ENCODE results near the gene CTBP2.
"Not testable (repeated sequence)": the region's sequence is repeated elsewhere in the genome, so short reads cannot be mapped to it uniquely, and the experiment has no call there.

The CTBP2 gene

DNA sequence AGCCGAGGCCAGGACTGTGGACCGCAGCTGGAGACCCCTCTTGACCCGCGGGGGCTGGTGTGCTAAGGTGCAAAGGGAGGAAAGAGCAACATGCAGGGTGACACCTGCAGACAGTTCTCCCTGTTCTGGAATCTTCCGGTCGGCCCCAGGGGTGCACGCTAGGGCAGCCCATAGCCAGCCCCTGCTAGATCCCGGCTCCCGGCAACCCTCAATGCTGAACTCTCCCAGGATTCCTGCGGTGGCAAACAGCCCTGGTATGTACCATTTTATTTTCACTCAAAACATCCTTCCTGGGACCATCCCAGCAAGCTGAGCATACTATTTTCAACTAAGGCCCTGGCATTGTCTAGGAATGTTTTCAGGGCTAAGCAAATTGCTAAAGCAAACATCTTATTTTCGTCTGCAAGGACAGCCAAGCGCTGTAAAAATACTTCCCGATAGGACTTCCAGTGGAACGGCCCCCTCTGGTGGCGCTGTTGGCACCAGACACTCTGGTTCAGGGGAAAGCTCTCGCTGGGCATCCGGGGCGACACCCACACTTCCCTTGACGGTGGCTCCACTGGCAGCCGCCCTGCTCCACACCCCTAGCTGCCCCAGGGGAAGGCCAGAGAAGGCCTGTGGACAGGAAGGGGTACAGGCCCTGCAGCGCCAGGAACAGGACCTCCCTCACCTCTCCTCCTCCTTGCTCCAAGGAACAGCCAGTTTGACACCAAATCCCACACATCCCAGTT lies 99.4 kb downstream of the CTBP2 start:
- DNase-seq = no peak

DNA sequence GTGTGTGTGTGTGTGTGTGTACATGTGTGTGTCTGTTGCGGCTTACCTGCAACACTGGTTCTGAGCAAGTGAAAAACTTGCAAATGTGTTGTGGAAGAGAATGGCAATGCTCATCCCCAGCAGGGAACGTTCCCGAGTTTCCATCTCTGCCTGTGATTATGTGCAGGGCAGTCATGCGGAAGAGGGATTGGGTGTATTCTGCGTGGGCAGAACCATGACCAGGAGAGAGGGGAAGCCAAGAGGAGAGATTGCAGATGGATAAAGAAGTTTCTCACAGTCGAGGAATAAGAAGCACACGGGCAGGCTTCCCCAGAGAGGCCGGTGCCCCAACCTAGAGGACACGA lies 99.9 kb downstream of the CTBP2 start:
- no peak for DNase-seq

DNA sequence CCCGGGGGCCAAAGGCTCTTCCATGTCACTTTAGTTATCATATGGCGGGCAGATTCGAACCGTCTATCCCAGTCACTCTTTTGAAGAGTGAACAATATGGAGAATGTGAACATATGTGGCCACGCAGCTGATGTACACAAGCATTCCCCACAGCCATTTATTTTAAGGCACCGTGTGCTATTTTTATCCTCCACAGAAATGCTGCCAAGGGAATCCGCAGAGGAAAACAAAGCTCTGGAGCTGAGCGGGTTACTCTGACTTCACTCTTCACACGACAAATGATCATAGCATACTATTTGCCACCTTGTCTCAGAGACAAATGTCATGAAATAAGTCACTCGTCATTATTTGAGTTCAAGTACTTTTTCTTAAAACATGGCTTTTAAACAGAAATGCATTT lies 100.3 kb downstream of the CTBP2 start:
- DNase-seq = no peak

DNA sequence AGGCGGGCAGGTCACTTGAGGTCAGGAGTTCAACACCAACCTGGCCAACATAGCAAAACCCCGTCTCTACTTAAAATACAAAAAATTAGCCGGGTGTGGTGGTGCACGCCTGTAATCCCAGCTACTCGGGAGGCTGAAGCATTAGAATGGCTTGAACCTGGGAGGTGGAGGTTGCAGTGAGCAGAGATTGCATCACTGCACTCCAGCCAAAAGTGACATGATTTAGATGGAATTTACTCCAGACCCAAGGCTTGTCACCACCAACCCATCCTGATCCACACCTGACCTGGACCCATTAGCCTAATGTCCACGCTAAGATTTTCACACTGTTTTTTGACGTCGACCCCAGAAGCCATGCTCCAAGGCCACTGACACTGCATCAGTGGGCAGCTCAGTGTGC lies 101.0 kb downstream of the CTBP2 start:
- DNase-seq = not testable (repeated sequence)

DNA sequence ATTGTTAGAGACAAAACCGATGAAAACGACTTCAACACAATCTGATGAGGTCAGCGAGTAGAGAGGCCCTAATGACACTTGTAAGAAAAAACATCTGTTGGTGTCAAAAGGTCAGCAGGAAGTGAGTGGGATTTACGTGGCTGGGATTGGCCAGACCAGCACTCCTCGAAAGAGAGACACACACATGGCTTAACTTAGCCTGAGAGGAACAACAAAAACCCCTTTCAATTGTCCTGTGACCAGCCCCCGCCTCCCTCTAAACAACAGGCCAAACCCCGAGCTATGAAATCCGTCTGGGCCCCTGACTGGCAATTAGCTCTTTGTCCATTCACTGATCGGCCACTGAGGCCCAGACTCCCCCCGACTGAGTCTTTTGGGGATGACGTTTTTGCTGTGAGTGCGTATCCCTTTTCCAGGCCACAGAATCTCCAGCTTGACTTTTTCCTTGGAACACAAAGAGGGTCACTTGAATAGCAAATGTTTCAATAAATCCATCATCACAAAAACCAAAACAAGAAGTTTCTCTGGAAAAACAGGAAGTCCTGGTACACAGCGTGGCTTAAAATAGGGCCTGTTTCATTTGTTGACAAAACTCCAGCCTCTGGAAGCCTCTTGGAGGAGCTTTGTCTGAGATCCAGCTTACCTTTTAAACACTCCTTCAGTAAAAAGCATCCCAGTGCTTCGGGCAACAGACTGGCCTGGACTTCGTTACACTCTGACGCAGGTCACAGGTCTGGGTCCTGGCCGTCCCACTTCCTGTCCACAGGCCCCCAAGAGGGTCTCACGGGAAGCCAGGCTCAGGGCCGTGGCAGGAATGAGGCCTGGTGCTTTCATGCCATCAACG lies 103.0 kb downstream of the CTBP2 start:
- DNase-seq = no peak

DNA sequence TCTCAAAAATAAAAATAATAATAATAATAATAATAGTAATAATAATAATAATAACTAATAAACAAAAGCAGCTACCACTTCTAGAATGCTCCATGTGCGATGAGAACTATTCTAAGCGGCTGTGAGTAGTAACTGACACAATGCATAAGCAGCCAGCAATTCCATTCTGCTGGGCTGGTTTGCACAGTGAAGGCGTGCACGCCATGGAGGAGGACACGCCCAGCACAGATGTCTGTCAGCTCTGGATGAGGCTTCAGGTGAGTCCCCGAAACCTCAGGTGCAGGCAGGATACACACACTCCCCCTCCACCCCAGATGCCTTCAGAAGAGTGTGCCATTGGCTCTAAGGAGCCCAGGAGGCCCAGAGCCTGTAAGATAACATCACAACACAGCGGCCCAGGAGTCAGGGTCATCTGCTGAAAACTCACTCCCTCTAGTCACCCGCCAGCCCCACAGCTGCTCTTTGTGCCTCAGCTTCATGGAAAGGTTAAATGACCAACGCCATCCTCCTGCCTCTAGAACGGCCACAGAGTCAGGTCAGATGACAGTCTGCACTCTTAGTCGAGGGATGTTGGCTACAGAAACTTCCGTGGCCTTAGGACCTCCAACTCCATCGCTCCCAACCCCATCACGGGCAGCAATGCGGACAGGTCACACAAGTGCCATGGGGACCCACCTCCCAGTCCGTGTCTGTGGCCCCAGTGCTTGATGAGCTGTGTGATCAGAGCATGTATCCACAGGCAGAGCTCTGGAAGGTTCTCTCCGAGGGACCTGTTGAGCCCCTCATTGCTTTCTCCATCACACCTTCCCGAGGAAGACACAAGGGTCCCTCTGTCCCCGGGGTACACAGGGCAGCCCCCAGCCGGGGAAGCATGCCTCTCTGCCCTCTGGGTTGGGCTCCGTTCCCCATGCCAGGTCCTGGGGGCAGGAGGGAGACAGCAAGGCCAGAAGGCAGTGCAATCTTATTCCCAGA lies 103.9 kb downstream of the CTBP2 start:
- no peak for DNase-seq

DNA sequence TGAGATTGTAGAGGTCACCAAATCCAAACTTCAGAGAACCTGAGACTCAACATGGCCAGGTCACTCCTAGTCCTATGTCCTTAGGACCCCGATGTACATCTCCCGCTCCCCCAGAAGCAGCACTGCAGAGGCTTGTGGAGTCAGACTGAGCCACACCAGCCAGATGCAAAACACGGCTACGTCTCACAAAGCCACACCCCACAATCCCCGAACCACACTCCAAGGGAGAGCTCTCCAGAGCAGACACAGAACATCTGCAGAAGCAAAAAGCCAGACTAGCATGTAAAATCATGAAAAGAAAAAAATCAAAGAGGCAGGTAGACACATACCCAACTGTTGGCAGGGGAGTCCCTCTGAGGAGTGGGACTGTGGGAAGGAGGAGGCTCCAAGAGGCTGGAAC lies 104.9 kb downstream of the CTBP2 start:
- no peak for DNase-seq

DNA sequence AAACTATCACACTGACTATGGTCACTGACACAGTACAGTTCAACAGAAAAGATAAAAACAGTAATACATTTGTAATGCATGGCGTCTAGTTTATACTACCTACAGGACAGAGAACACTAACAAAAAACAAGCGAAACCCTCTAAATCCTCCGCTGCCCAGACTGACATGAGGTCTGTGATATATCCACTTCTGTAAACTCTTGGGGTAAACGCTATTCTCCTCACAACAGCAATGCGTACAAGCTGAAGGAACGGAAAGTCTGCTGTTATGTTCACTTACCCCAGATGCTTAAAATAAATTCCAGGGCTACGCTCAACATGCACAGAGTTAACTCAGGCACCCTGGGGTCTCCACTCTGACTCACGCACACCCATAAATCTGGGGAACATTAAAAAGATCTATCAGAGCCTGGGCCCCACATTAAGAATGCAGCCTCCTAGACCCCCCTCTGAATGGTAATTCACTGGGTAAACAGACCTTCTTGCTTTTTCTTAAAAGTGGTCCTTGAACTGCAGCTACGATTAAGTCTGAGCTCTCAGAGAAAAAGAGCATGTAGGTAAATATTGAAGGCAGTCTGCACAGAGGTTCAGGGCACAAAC lies 105.6 kb downstream of the CTBP2 start:
- DNase-seq = no peak

DNA sequence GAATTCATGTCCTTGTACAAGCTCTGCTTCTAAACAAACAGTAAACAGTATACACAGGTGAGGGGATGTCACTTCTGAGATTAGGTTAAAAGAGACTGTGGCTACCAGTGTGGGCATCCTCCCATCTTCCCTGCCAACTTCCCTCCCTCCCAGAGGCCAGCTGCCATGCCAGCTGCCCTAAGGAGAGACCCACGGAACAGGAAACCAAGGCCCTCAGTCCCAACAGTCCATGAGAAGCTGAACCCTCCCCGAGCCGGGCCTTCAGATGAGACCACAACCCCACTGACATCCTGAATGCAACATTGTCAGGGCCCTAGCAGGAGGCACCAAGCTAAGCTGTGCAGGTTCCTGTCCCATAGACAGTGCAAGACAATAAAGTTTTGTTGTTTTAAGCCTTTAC lies 106.1 kb downstream of the CTBP2 start:
- DNase-seq = no peak

DNA sequence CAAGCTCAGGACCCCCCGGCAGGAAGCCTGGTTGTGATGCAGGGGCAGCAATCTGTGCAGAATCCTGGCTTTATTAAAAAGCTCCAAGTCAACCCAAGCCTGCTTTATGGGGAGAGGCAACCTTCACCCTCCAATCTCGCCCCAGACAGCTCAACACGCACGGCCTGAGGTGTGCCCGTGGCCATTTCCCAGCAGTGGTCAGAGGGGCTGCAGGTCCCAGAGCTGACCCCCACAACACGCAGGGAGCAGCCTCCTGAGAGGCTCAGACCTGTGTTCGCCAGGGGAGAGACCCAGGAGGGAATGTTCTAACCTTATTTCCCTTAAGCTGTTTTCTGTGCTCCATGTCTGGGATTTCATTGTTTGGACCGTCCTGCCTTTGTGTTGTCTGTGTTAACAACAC lies 108.2 kb downstream of the CTBP2 start:
- no peak for DNase-seq

DNA sequence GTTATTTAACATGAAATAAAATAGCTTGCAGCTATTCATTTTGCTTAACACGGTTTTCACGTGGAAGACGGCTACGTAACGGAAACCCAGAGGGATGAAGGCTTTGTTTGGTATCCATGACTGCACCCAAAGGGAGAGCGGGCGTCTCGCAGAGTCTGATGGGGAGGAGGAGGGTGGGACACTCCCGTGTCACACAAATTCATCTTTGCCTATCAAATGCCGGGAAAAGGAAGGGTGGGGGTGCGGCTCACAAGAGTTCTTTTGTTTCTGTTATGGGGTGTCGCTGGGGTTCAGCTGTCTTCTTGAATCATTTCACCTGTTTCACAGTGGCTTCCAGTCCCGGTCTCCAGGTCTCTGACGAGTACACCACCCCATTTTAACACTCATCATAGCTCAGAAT lies 110.0 kb downstream of the CTBP2 start:
- DNase-seq = no peak

DNA sequence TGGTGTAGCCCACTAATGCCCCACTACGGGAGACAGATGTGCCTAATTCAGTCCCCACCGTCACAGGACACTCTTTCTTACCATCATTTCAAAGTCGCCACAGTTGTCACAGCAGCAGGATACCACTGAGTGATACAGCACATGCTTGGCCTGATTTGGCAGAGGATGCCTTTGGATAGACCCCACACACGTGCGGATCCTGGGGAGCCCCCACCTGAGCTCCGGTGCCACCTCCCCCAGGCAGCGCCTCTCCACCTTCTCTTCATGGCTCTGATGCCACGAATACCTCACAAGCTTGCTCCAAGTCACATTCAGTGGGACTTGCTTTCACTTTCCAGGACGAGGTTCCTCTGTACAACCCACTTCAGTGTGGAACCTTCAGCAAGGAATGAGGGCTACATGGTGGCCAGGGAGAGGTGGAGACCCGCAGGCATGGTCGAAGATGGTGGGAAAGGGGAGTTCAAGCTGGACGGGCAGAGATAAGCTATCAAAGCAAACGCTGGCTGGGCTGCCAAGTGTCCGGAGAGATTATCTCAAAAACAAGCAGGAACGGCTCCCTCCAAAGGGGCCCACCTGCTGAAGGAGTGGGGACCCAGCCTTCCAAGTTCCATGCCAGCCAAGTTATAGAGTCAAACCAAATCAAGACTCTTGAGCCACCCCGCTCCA lies 111.0 kb downstream of the CTBP2 start:
- DNase-seq = no peak

DNA sequence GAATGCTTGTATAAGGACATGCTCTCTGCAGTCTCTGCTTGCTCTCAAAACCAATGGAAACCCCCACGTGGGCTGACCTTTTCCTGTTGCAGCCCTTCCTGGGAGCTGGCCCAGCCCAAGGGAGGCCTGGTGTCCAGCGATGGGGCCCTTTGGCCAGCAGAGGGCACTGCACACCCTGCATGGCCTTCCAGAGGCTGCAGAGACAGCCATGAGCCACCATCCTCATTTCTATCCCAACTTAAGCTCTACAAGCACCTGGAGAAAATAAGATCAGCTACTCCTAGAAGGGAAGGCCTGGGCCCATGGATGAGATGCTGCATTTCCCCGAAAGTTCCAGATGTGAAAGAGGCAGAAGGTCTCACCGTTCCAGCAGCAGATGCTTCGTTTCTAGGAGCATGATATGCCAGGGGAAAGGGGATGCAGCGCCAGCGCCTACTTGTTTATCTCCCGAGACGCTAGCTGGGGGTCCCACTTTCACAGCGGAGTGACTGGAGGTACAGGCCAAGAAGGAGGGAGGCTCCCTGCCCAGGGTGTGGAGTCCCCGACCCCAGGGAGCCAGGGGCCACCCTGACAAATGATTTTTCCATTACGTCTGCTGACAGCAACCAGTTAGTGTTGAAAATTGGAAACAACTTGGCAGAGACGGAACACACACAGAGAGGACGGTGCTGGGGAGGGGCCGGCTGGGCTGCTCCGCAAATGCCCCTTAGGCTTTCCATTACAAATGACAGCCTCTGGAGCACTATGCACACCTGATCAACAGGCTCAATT lies 112.1 kb downstream of the CTBP2 start:
- DNase-seq = peak; percentile 50

DNA sequence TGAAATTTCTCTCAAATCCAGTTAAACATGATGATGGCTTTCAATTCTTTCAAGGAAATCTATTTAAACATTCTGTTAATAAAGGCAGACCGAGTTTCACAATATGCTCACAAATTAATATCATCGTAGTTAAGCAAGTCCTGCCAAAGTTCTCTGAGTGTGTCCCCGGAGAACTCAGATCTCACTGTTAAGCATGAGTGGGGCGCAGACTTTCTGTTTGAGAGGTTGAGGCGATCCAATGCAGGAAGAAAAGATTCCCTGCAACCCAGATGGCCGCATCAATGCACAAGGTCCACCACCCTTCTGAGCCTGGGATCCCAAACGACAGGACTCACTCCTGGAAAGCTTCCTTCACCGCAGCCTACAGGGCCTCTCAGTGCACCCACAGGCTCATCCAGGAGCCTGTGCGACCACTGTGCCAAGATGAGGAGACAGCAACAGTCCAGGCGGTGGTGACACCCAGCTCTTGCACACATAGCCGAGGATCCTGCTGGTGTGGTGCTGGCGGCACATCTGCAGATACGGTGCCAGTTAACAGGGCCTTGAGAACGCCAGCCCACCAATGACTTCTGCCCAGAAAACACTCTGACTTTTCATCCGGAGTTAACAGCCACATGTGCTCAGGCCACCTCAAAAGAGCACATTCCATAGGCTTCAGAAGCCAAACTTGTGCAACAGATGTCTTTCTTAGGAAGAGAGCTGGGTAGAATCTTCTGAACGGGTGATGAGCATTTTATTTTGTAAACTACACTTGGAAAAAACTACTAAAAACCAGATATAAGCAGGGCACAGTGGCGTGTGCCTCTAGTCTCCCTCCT lies 116.3 kb downstream of the CTBP2 start:
- no peak for DNase-seq

DNA sequence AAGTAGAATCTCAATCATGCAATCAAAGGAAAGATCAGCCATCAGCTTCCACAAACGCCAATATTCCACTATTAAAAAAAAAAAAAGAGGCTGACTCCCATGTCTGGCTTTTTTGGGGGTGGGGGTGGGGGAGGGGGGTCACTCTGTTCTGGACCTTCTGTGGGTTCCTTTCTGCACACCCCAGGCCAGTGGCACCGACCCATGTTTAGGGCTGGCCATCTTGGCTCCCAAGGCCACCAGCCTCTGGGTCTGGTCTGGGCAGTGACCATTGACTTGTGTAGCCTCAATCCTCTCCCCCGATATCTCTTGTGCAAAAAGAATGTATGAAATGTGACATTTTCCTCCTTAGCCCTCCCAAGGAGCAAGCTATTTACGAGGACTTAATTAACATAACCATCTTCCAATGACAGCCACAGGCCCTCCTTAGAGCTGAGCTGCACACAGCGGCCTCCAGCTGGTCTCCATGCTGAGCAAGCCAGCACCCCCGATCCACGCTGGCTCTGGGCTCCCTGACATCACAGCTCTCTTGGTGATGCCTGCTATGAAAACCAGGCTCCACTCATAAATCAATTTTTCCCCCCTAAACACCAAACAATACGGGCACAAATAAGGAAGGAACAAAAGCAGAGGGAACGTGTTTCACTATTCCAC lies 118.4 kb downstream of the CTBP2 start:
- DNase-seq = no peak

DNA sequence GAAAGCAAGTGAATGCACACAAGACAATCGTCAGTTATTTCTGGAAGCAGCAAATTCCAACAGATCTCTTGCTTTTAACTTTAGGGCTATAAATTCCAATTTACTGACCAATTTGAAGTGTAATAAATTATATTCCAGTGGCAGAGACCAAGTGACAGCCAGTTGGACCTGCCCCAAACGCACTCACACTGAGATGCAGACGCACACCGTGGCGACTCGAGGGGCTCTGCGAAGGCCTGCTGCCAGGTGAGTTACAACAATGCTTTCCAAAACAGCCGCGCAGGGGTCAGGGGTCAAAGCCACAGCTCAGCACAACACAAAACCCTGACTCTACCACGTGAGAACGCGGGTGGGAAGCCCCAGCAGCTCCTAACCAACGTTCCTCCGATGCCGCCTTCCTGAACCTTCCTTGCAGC lies 121.0 kb downstream of the CTBP2 start:
- DNase-seq = no peak

DNA sequence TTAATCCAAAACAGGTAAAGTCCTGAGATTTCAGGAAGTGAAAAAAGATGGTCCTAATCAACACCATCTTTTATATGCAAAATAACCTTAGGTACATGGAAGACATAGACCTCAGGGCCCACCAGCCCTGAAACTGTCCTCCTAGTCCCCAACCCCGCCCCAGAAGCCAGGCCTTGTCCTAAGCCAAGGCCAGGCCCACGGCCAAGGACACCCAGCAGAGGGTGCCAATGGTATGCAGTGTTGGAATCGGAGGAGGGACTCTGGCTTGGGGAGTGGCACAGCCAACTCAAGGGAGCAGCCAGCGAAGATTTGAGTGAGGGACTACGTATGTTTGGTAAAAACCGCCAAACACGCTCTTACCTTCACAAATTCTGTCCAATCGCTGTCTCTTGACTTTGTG lies 121.7 kb downstream of the CTBP2 start:
- DNase-seq = no peak

DNA sequence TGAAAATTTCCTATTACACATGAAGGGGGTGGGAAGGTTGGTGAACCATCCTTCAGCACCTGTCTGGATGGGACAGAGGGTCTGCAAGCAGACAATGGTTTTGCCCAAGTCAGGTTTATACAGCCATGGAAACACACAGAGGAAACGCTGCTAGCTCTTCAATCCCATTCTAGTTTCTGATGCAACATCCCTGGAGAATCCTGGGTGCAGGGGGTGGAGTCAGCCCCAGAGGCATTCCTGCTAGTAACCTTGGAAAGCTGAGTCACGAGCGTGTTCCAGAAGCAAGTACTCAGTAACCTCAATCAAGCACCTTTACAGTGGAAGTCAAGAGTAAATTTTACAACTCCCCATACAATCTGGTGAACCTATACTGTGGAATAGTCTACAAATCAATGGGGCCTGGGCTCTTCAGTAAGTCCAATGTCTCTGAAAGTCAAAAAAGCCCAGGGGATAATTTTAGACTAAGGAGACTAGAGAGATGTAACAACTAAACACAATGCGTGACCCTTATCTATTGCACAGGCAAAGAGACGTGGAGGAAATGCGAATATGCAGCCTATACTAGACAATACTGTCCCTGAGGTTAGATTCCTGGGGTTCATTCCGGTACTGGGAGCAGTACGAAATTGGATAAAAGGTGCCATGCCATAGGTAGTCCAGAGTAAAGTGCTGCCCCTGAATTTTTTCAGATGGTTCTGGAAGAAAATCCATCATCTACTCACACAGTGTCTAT lies 123.1 kb downstream of the CTBP2 start:
- no peak for DNase-seq

DNA sequence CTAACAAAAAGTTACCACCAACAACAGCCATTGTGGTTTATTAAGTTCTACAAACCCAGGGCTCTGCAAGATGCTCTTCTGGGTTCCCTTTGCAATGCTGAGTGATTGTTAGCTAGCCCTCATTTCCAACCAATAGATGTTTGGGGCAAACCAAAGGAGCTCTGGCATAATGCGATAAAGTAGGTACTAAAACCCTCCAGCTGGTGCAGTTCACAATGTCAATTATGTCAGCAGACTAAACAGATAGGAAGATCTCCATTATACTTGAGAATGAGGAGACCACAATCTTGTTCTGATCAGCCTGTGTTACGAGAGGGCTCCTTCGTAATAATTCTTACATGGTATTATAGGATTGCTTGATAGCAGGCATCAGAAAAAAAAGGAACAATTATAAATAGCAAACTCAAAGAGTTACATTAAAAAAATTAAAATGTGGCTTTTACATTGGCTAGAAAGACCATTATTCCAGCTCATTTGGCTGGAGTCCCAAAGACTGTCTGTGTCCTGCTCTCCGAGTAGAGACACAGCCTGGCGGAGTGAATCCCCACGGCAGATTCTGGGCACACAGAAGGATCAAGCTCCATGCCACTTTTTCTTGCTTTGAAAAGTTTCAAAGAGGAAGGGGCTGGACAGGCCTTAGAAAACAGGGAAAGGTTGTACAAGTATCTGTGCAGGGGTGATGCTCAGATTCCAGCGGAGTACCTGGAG lies 124.6 kb downstream of the CTBP2 start:
- DNase-seq = no peak

Data from DMS153 (cell line).